Right ventricle myocardium inferior (tissue), 1 donor: ENCODE results near the gene WDR43. TPM values are rescaled to one million over a fixed set of nuclear protein-coding genes. Genes with fewer than 3 reads are reported as not detected.

ENCODE experiments used
- ATAC-seq: fragments of 200-7000 bp; cut with Tn5 transposase; one replicate; pipeline ENCODE4 v1.9.1; 2020; ENCODE audit warnings: mild to moderate bottlenecking, moderate library complexity
- DNase-seq: peaks from one replicate; pipeline ENCODE4 v3.0.0; 2021; ENCODE audit errors: missing footprints
- intact Hi-C: fragments of 100-400 bp; cut with DNase I; formaldehyde crosslinking; loops from one replicate; pipeline ENCODE4 v1.11.0; 2022
- total RNA-seq: library from RNA; stranded (reverse); fragmentation: NEBNext Ultra II Directional; extraction: Animal tissue kit (Norgen Biotek cat#: 25700); gene quantifications from one replicate; pipeline ENCODE4 v1.2.1, GENCODE V29; 2021
- donor health status: DM: no; HTN: yes; CAD: no; lungs with severe emphysema.

The WDR43 gene
- total RNA-seq, 1 donor from 2014 or later: 16.8 TPM

- DNase-seq (no peak), ATAC-seq (no peak)
- intact Hi-C loops: no loop called here
These were observed 11.9 kb downstream of the WDR43 start for GRCh38 chr2:28906376-28906775.

GRCh38 chr2:28906821-28907220 lies 12.4 kb downstream of the WDR43 start:
- intact Hi-C loops: no loop called here
- DNase-seq (no peak), ATAC-seq (no peak)

- intact Hi-C loops: no loop called here
- ATAC-seq (no peak), DNase-seq (no peak)
These were observed 13.7 kb downstream of the WDR43 start for GRCh38 chr2:28908172-28908571.

- DNase-seq (no peak), ATAC-seq (no peak)
- intact Hi-C loops: no loop called here
These were observed 15.3 kb downstream of the WDR43 start for GRCh38 chr2:28909655-28910353.

- ATAC-seq (no peak), DNase-seq (no peak)
- intact Hi-C loops: no loop called here
These were observed 21.5 kb downstream of the WDR43 start for GRCh38 chr2:28915939-28916338.

GRCh38 chr2:28926847-28927246 lies 32.4 kb downstream of the WDR43 start:
- intact Hi-C loops: no loop called here
- no peak for ATAC-seq
- DNase-seq: no peak

- no peak for ATAC-seq
- intact Hi-C loops: no loop called here
- no peak for DNase-seq
These were observed 33.0 kb downstream of the WDR43 start for GRCh38 chr2:28927469-28927868.

GRCh38 chr2:28927878-28928277 lies 33.4 kb downstream of the WDR43 start:
- intact Hi-C loops: no loop called here
- ATAC-seq (no peak), DNase-seq (no peak)

GRCh38 chr2:28929581-28929980 lies 35.1 kb downstream of the WDR43 start:
- DNase-seq: no peak
- ATAC-seq: no peak
- intact Hi-C loops: no loop called here

- ATAC-seq (no peak), DNase-seq (no peak)
- intact Hi-C loops: no loop called here
These were observed 35.7 kb downstream of the WDR43 start for GRCh38 chr2:28930205-28930604.

- intact Hi-C loops: no loop called here
- no peak for ATAC-seq
- no peak for DNase-seq
These were observed 40.3 kb downstream of the WDR43 start for GRCh38 chr2:28934769-28935168.

GRCh38 chr2:28941008-28941407 lies 46.5 kb downstream of the WDR43 start:
- intact Hi-C loops: no loop called here
- ATAC-seq (no peak), DNase-seq (no peak)

GRCh38 chr2:28944535-28945248 lies 50.2 kb downstream of the WDR43 start:
- no peak for DNase-seq
- intact Hi-C loops: no loop called here
- ATAC-seq: no peak

- intact Hi-C loops: no loop called here
- ATAC-seq: no peak
These were observed 53.7 kb downstream of the WDR43 start for GRCh38 chr2:28948160-28948559.

GRCh38 chr2:28949190-28949589 lies 54.7 kb downstream of the WDR43 start:
- intact Hi-C loops: no loop called here
- DNase-seq (no peak), ATAC-seq (no peak)

More at GRCh38 chr2:28948160-28948559, 53.7 kb downstream of the WDR43 start:
- DNase-seq: no peak

- ATAC-seq (no peak), DNase-seq (no peak)
- intact Hi-C loops: no loop called here
These were observed 55.3 kb downstream of the WDR43 start for GRCh38 chr2:28949617-28950305.

- intact Hi-C loops: no loop called here
- DNase-seq: no peak
- no peak for ATAC-seq
These were observed 56.6 kb downstream of the WDR43 start for GRCh38 chr2:28950941-28951630.

GRCh38 chr2:28951910-28952835 lies 57.7 kb downstream of the WDR43 start:
- intact Hi-C loops: no loop called here
- no peak for DNase-seq
- peak; percentile 82 for ATAC-seq
